ENCODE measurements around the gene FPR2.

GRCh38 chr19:51815043-51815442, 54.1 kb downstream of the FPR2 start:
- TF ChIP-seq EZH2phosphoT487 (IDR thresholded peaks at IDR 0.05; ENCODE audit: borderline replicate concordance, low read depth, low read length) (no peak), CTCF (conservative IDR thresholded peaks at IDR 0.05; ENCODE audit: low read length) (no peak)
